Measurements from ENCODE around the gene CFL1.

- TF ChIP-seq CTCF (conservative IDR thresholded peaks at IDR 0.05; ENCODE audit: low read depth in 2 of 2) (no peak), POLR2AphosphoS5 (IDR thresholded peaks at IDR 0.05; ENCODE audit: low read depth) (no peak), ZNF114 (CRISPR knock-in tag; IDR thresholded peaks at IDR 0.05) (no peak), CREB1 (CRISPR knock-in tag; IDR thresholded peaks at IDR 0.05; ENCODE audit: low read depth) (no peak), EZH2 (IDR thresholded peaks at IDR 0.05; ENCODE audit: low read depth, unreplicated experiment) (no peak), REST (IDR thresholded peaks at IDR 0.05; ENCODE audit: unreplicated experiment) (no peak), ETS1 (IDR thresholded peaks at IDR 0.05) (no peak), NANOG (IDR thresholded peaks at IDR 0.05; ENCODE audit: borderline replicate concordance) (no peak), STAT1 (IDR thresholded peaks at IDR 0.05; ENCODE audit: unreplicated experiment) (no peak), ZNF462 (CRISPR knock-in tag; IDR thresholded peaks at IDR 0.05) (no peak), JUNB (IDR thresholded peaks at IDR 0.05; ENCODE audit: unreplicated experiment) (no peak)
These were observed 13.0 kb upstream of the CFL1 start for GRCh38 chr11:65870706-65871681.

Data from GM23338 (cell line).